ENCODE data around the gene LPCAT3.

The LPCAT3 gene

DNA sequence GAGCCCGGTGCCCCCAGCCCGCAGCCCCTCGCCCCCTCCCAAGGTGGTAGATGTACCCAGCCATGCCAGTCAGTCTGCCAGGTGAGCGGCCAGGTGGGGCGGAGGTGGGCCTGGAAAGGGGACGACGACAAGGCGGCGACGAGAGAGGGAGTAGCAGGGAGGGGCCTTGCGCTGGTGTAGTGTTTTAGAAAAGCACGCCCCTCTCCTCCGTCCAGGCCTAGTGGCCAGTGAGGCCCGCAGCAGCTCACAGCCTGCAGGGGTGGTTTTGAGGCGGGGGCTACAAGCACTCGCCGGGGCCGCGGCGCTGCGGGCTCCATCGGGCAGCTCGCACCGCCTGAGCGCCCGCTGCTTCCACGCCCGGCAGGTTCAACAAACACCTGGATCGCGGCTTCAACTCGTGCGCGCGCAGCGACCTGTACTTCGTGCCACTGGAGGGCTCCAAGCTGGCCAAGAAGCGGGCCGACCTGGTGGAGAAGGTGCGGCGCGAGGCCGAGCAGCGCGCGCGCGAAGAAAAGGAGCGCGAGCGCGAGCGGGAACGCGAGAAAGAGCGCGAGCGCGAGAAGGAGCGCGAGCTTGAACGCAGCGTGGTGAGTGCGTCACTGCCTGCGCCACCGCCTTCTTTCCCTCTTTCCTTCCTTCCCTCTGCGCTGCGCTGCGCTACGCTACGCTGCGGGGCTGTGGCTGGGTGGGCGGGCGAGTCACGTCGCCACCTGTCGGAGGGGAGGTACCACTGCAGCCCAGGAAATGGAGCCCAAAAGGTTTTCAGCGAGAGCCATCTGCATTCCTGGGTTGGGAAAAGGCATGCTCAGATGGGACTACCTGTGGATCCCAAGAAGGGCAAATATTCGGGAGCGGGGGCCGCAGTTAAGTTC is 80.6 kb downstream of the LPCAT3 start:
- DNase-seq (ENCODE audit: low read depth in 2 of 2): peak; percentile 90 to 91

- DNase-seq (ENCODE audit: low read depth in 2 of 2): peak in 1 of 2 donors; percentile 50
Measured at GRCh38 chr12:6936636-6937480, 81.4 kb downstream of the LPCAT3 start.

GRCh38 chr12:6936194-6936635 is 82.1 kb downstream of the LPCAT3 start:
- DNase-seq (ENCODE audit: low read depth in 2 of 2): no peak

GRCh38 chr12:6935371-6936193 is 82.7 kb downstream of the LPCAT3 start:
- no peak for DNase-seq (ENCODE audit: low read depth in 2 of 2)

DNA sequence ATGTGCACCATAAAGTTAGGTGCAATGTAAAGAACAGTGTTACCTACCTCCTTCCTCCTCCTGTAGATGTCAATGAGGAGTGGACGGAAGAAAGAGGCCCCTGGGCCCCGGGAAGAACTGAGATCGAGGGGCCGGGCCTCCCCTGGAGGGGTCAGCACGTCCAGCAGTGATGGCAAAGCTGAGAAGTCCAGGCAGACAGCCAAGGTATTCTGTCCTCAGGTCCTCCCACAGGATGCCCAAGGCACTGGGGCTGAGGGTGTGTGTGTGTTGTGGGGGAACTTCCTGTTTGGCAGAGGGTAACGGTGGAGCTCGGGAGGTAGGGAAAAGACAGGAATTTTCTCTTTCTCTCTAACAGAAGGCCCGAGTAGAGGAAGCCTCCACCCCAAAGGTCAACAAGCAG is 84.2 kb downstream of the LPCAT3 start:
- DNase-seq (ENCODE audit: low read depth in 2 of 2): no peak

GRCh38 chr12:6932766-6933165 is 85.5 kb downstream of the LPCAT3 start:
- DNase-seq (ENCODE audit: low read depth in 2 of 2): no peak

DNA sequence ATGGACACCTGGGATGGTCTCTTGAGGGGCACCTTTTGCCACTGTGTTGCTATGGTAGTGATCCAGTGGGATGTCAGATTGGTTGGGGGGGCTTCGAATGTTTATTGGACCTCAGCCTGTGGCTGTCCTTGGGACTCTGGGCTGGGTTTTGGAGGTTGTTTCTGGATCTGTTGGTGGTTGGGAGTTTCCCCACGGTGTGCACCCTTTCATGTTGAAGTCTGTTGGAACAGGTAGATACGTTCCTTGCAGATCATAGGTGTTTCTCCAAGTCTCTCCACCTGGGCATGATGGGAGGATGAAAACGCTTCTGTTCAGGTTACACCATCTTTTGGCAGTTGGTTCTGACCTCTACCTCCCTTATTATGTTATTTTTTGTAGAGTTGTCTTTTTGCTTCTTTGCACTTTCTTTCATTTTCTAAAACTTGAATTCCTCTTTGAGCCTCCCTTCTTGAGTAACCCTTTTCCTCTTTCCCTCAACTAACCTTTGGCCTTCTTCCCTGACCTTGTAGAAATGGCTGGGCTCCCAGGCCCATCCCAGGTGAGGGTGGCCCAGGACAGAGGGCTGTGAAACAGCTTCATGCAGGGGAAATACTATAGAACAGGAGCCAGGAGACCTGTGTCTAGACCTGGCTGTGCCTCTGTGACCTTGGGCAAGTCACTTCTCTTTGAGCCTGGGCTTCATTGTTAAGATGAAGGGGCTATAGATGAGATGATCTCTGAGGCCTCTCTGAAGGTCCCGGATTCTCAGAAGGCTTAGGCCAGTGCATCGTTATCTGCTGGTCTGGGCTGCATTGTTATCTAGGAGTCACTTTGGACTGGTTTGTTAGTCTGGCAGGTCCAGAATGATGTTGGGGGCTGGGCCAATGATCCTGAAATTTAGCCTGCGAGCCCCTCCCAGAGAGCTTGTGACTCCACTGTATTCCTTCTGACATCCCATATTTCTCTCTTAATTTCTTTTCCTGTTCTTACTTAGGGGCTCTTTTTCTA is 88.5 kb downstream of the LPCAT3 start:
- DNase-seq (ENCODE audit: low read depth in 2 of 2): no peak

DNA sequence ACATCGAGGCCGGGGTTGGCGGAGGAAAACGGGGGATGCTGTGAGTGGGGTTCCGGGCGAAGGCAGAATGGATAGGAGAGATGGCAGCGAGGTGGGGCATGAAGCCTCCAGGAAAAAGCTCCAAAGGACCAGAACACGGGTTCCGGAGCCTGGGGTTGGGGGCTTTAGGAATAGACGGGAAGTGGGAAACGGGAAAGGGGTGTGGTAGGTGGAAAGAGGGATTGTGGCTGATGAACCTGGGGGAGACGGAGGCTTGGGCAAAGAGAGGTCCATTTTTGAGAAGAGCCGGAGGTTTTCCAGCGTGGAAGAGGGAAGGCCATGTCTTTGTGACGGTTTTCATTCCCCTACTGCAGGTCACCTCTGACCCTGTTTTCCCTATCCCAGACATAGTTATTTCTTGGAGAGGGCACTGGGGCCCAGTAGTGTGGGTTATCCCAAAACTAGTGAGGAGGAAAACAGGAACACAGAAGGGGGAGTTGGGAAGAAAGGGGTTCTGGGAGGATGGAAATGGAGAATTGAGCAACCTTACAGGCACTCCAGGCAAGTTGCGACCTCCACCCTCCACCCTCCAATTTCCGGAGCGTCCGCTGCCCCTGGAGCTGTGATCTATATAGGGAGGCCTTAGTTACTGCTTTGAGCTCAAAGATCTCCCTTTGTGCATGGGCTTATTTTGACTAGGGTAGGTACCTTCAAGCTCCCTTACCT is 89.4 kb downstream of the LPCAT3 start:
- DNase-seq (ENCODE audit: low read depth in 2 of 2): no peak

DNA sequence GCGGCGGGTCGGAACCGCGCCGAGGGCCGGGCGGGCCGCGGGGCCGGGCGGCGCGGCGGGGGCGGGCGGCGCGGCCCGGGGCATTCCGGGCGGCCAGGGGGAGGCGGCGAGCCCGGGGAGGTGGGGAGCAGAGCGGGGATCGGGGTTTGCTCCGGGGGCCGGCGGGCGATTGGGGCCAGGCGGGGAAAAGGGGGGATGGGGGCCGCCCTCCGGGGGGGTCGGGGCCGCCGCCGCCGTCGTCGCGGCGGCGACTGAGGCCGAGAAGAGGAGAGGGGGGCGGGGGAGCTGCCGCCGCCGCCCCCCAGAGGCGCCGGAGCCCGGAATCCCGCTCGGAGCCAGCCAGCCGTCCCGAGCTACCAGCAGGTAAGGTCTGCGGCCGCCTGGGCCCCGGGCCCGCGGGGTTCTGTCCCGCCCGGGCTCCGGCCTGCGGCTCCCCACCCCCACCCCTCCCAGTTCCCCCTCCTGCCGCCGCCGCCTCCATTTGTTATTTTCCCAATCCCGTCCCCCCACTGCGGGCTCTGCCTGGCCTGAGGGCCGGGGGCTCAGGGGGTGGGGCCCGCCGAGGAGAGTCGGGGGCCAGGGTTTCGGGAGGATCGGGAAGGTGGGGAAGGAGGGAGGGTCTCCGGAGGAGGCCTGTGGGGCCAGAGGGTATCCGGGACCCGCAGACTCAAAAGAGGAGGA is 90.1 kb downstream of the LPCAT3 start:
- DNase-seq (ENCODE audit: low read depth in 2 of 2): no peak

DNA sequence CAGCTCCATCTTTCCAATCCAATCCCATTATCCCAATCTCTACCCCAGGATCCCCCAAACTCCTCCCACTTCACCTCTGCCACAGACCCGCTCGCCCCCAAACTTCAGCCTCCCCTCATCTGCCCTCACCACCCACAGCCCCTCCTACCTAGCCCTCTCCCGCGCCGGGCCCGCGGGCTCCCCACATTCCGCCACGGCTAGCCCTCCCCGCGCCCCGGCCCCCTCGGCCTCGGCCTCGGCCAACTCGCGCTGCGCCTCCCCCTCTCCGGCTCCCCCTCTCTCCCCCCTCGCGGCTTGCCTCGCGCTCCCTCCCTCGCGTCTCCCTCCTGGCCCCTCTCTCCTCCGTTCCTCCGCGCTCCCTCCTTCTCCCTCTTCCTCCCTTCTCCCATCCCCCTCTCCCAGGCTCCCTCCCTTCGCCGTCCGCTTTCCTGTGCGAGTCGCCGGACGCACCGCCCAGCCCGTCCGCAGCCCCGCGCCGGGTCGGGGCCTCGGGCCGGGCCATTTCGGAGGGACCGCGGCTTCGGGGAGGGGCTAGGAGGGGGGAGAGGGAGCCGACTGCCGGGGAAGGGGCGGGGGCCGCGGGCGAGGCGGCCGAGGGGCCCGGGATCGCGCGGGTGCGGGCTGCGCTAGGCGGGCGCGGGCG is 90.8 kb downstream of the LPCAT3 start, which contains the start of gene ATN1:
TSS of gene ATN1 (plus strand) at position 581 of the 643 bp plus-strand sequence. CDS start 6,043 bp downstream, outside the sequence.
- DNase-seq (ENCODE audit: low read depth in 2 of 2): peak in 1 of 2 donors; percentile 33
